NCI-H524 treated with DMSO at 0.1 percent for 48 hours (cell line): ENCODE measurements around the gene ZDHHC14.

Experiments
- DNase-seq: peaks from one replicate; lab custom pipeline; 2025; lab: John Stamatoyannopoulos, UW

ZDHHC14 gene

DNA sequence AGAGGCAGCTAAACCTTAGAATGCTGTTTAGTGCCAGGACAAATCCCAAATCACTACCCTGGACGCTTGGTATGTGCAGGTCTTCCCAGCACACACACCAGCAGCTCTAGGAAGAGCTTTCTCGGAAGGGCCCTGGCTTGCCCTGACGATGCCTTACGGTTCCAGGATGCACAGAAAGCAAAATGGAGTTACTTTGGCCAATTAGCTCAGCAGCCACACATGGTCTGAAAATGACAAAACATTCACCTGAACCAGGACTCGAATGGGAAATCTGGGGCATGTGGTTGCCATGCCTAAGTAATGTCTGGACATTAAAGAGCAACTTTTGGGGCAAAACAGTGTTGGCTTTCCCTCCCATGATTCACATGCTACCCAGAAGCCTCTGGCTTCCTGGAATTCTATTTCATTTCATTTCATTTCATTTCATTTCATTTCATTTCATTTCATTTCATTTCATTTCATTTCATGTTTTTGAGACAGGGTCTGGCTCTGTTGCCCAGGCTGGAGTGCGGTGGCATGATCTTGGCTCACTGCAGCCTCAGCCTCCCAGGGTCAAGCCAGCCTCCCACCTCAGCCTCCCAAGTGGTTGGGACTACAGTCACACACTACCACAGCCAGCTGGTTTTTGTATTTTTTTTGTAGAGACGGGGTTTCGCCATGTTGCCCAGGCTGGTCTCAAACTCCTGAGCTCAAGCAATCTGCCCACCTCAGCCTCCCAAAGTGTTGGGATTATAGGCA is 153.3 kb downstream of the ZDHHC14 start:
- DNase-seq: no peak

DNA sequence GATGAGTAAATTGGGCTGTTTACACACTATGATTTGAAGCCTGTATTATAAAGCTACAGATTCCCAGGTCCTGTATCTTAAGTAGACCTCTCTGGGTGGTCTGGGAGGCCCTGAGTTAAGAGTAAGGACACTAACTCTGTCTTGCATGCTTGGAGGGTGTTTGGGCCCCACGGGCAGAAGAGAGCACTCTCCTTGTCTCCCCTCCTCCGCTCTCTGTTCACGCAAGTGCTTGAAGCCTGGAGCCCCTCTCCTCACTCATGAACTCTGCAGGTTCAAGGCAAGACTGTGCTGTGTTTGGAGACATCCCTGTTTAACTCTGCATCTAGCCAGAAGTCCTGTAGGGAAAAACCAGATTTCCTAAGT is 154.0 kb downstream of the ZDHHC14 start:
- DNase-seq: no peak

DNA sequence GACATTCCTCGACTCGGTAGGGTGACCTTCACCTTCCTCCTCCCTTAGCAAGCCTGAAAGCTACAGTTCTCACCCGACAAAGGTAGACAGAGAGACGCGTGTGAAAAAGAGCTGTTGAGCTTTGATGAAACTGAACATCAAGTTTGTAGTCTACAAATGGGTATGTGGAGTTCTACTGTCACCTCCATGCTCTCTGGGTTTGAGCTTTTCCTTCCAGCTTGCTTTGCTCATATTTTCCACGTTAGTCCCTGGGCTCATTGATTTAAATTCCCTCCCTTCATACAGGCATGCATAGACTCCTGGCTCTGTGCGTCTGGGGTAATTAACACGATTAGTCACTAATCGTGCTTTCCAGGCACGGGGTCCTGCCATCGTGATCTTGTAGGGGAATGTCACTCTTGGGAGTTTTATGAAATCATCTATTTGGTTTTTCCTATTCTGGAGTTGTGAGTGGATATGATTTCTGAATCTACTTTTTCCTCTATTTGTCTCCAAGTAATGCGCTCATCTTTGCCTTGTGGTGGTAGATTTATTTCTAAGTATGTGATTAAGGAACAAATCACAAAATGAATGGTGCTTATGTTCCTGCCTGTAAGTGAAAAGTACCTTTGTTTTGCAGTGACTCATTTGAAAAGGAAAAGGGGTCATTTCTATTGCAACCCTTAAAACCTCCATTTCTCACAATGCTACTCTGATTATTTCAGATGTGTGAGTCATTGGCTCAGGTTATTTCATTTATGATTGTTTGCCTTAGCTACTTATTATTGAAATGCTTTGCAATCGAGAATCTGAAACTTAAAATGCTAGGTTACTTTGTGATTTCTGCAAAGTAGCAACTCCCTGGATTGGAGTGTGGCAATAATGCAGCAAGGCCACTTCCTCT is 154.6 kb downstream of the ZDHHC14 start:
- DNase-seq: no peak

DNA sequence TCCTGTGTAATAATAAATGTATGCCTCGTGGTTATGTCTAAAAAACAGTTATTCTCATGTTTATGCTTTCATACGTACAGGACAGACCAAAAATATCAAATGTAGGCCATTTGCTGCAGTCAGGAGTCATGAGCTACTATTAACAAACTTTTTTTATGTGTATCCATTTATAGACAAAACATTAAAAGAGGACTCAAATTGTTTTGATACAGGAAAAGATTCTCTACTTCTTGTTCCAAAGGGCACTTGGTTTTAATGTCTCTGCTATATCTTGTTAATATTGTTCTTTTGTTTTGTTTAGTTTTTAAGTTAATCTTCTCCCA is 155.2 kb downstream of the ZDHHC14 start:
- DNase-seq: no peak

DNA sequence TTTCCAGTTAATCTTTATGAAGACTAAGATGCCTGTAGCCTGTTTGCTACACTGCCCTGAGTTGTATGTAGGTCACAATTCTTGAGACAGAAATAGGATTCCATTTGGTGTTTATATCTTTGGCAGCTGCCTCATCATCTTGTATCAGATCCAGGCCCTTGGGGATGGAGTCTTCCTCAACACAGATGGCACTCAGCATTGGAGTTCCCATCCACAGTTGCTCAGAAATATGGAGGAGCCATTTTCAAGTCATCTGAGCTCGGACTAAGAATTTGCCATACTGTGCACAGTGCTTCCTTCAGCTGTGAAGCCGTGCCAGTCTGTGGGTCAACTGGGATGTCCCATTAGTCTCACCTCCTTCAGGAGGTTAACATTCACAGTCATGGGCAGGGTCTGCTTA is 156.6 kb downstream of the ZDHHC14 start:
- DNase-seq: no peak

DNA sequence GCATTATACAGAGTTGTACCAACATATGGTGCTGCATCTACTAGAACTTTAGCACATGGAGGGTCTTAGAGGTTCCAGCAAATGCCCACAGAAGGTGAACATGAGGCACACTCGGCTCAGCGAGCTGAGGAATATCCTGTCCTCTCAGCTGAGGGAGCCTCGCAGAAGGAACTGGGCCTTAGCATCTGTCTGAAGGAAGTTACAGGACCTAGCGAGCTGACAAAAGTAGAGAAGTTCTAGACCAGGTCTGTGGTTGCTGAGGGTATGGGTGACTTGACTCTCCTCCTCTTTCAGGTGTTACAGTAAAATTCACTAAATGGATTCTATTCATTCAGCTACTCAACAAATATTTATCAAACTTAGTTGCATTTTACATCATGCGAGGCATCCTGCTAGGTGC is 157.2 kb downstream of the ZDHHC14 start:
- DNase-seq: no peak

DNA sequence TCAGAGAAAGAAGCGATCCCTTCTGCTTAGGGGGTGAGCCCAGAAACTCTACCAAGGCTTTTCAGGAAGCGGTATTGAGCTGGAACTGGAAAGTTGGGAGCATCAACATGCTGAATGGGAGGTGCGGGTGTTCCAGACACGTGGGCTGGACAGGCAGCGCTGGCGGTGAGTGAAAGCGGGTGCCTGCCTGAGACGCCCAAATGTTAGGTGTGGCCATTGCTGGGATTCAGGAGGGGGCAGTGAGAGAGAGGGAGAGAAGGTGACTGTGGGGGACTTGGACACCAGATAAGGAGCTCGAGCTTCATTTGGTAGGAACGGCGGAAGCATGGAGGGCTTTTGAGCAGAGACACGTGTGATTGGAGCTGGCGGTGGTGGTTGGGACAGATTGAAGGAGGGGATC is 157.7 kb downstream of the ZDHHC14 start:
- no peak for DNase-seq

DNA sequence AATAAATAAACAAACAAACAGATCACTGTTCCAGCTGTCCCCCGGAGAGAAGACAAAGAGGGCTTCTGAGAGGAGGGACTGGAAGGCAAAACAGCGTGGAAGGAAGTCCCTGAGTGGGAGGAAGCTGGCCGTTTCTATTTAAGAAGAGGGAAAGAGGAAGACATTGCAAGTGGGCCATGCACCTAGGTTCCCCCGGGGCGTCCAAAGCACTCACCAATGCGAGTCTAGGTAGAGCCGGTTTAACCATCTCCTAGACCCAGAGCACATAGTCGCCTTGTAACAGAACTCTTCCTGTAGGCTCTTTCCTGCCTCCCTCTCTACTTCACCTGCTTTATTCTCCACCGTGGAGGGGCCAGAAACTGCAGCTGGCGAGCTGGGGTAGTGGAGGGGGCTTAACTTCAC is 158.4 kb downstream of the ZDHHC14 start:
- no peak for DNase-seq

DNA sequence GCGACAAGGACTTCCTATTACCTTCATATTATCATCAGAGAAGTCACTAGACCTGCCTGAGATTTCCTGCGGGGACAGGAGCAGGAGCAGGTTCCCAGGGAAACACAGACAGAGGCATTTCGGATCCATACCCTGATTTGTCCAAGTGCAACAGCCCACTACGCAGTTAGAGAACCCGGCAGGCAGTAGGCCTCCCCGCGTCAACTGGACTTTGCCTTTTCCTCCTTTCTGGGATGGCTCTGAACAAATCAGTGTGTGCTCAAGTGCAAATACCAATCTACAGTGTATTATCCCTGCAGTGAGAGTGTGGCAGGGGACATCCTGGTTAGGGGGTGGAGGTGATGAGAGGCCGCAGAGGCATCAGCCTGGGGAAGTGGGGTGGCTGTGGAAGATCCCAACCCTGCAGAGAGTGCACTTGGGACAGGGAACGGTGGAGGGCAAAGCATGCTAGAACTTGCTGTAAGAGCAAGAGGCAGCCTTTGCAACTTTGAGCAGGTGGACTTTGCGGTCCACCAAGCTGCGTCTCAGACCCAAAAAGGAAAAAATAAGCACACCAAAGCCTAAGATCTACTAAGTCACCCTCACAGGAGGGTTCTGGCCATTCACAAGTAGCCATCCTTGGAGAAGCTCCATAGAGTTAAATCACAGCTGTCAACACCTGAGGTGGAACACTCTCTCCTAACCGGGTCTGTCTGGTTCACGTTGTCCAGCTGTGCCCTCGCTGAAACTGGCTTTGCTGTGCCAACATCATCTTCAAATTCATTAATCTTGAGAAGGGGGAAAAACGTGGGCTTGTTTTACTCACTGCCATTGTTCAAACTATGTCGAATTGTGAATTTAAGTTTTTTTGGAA is 159.1 kb downstream of the ZDHHC14 start:
- DNase-seq: no peak

DNA sequence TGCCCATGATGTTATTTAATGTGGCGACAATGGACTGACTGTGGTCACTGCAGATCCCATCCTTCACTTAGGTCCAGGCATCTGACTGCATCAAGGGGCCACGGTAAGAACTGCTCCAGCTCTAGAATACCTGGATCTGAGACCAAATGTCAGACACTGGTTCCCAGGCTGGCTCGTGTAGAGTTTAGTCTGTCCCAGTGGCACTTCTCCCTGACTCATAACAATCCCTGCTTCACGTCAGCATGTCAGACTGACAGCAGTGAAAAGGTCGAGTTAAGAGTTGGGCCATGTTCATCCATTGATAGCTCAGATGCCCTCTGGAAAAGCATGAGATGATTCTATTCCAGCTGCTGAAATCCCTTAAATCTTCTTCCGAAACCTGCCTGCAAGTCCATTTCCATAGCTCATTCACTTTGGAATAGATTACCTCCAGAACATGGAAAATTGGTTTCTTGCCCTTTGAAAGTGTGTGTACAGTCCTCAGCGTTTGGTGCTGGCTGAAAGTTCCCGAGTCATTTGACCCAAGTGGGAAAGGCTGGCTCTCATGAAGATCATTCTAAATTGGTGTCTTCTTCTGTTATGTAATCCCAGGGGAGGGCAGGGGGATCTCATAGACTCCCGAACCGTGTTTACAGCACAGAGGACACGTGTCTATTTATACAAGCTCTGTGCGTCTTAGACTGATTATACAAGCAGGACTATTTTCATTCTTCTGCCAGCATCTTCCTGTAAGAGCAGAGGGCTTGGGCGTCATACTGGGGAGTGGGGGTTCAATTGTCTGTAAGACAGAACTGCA is 160.8 kb downstream of the ZDHHC14 start:
- no peak for DNase-seq

DNA sequence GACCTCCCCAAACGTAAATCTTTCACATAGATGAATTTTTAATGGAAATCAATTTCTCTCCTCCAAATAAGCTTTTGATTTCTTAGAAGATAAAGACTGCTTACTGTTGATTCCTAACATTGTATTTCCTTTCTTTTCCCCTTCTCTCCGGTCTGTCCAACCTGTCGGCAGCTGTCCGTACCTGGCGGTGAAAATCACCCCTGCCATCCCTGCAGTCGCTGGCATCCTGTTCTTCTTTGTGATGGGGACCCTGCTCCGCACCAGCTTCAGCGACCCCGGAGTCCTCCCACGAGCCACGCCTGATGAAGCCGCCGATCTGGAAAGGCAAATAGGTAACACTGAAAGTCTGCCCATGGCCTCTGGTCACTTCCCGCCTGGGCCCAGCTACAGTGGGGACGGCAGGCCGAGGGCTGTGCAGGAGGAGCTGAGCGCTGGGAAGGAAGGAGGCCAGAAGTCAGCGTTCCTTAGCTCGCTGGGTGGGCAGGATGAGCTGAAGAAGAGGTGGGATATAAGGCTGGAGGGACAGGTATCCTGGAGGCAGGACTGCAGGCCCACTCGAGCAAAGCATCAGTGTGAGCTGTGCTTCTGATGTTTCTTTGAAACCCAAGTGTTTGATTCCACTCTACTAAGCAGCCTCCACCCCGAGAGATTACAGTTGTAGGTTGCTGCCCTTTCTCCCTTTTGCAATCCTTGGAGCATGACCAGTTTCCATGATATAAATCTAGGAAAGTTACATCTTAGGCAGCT is 161.6 kb downstream of the ZDHHC14 start:
- DNase-seq: no peak

DNA sequence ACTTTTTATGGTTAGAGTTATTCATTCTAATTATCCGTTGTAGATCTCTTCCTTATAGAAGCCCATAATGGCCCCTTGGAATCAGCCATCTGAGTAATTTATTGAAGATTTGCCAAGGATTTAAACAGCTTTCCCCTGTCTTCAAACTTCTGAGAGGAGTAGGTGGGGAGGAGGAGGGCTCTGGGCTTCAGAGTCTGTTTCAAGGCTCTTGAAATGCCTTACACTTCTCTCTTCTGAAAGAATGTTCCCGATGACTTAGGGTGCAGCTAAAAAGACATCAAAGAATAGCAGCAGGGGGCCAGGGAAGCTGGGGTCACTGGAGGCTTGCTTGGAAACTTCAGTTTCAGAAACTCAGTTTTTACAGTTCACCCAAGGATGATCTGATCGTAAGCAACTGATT is 165.3 kb downstream of the ZDHHC14 start:
- DNase-seq: no peak

DNA sequence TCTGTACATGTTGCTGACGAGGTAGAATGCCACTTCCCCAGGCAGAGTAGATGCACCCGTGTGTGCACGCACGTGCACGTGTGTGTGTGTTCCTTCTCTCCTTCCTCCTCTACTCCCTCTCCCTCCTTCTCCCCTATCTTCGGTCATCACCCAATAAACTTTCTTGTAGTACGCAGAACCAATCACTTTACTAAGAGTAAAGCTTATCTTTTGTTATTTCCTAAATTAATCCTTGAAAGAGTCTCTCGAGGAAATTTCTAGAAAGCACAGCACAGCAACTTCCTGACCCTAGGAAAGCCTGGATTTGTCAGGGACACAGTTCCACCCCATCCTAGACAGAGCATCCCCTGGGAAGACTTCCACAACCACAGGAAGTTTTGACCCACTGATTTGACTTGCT is 166.1 kb downstream of the ZDHHC14 start:
- no peak for DNase-seq

DNA sequence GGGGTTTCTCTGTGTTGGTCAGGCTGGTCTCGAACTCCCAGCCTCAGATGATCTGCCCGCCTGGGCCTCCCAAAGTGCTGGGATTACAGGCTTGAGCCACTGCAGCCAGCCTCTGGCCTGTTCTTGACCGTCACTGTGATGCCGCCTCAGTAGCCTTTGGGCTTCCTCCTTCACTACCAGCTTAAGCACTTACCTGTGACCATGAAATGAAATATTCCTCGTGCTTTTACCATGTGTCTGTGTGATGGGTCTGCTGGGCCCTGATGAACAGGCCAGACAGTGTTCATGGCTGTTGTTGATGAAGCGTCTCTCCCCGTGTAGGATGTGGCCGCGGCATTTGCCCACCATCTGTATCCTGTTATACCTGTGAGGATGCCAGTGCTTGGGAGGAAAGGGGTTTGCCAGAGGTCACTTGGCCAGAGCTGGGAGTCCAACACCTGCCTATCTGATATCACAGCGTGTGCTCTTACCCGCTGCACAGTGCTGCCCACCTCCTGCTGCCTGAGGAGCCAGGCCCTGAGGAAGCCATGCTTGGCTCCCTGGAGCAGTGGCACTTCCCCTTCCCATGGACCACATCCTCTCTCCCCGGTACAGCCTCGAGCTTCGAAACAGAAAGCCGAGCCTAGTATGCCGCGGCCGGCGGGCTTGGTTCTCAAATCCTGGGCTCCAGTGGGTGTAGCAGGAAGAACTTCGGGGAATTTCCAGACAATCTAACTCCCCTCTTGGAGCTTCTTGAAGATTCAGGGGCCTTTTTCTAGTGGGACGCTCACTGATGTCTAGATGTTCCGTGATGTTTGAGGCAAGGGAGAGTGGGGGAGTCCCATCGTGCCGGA is 167.9 kb downstream of the ZDHHC14 start:
- no peak for DNase-seq

DNA sequence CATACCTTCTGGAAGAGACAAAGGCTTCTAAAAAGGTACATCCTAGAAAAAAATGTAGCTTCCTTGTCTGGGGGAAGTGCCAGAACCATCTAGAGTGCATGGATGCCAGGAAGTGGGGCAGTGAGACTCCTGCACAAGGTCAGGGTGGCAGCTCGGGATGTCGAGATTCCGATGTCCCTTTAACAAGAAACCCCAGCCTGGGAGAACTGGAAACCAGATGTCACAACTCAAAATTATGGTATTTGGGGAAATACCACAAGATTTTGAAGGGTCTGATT is 168.4 kb downstream of the ZDHHC14 start:
- DNase-seq: no peak

DNA sequence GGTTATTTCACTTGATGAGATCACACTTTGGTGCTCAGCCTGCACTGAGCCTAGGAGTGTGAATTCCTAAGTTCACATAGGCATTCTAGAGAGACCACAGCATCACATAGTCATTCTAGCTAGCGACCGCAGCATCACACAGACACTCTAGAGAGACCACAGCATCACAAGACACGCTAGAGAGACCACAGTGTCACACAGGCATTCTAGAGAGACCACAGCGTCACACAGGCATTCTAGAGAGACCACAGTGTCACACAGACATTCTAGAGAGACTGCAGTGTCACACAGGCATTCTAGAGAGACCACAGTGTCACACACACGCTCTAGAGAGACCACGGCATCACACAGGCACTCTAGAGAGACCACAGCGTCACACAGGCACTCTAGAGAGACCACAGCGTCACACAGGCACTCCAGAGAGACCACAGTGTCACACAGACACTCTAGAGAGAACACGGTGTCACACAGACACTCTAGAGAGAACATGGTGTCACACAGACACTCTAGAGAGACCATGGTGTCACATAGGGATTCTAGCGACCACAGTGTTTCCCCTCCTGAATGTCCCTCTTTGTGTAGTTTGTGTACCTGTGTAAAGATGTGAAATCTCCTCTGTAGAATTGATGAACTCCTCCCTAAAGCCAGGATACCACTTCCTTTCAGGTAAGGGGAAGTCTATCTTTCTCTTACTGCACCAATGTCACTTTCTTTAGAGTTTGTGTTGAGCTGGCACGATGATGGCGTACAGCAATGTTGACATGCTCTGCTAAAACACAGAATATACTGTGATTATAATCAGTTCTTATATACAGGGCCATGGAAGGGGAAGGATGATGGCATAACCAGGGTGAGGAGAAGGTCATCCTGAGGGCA is 169.4 kb downstream of the ZDHHC14 start:
- no peak for DNase-seq

DNA sequence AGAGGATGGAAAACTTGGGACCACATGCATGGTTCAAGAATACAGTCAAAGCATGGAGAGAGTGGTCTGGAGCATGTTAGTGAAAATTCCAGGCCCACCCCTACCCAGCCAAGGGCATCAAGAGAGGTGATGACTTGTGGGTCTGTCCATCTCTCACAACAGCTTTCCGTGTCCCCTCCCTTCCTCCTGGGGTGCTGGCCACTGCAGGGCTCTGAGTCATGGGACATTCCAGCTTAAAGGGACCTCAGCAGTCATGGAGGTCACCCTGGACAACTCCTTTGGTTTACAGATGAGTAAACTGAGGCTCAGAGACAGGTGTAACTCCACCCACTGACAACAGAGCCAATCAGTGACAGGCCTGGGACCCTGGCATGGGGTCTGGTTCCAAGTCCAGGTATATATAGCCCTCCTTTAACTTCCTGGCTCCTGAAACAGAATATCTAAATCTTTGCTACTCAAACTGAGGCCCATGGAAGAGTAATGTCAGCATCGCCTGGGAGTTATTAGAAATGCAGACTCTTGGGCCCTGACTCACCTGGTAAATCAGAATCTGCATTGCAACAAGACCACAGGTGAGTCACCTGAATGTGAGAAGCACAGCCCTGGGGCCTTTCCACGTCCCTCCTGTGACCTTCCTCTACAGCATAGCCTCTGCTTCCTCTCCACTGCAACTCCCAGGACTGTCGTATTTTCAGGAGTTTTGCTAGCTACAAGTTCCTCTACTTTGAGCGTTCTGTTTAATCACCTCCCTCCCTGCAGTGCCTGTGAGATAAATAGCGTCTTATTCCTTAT is 170.2 kb downstream of the ZDHHC14 start:
- DNase-seq: no peak

DNA sequence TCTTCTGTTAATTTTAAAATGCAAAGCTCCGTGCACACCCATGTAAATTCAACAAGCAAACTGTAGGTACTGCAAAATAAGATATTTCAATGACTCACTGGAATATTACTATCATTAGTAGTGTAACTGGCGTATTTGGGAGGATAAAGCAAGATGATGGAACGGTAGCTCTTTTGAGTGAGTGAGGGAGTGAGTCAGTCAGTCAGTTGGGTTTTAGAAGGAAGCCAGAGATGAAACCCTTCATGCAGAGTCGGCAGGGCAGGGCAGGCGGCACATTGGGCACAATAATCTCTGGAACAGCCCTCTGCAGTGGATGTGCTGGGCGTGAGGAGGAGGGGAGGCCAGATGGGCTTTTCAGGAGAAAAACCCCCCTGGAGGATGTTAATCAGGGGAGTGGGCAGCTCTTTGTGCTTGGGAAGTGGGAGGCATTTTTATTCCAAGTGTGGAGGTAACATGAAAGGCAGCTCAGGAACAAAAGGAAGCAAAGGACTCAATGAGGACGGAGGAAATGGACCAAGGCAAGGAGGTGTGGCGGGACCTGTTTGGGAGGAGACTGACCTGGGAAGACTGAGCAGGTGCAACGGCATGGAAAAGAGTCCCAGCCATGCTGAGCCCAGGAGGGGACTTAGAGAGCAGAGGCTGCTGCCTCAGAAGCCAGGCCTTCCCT is 171.2 kb downstream of the ZDHHC14 start:
- DNase-seq: no peak
